Measurements from ENCODE around the gene KLB.
"Not testable (repeated sequence)": the region's sequence is repeated elsewhere in the genome, so short reads cannot be mapped to it uniquely, and the experiment has no call there.

KLB gene

GRCh38 chr4:39406763-39407583, at the start of gene KLB:
TSS of gene KLB (plus strand) at chr4:39406930. CDS start at chr4:39406950, 20 bp downstream.
- no peak for DNase-seq

- DNase-seq, result no peak
These were observed 49.7 kb upstream of the KLB start for GRCh38 chr4:39357002-39357401.

GRCh38 chr4:39360611-39361010, 46.1 kb upstream of the KLB start:
- DNase-seq, result not testable (repeated sequence)

GRCh38 chr4:39362827-39363226, 43.9 kb upstream of the KLB start:
- DNase-seq, result no peak

- DNase-seq, result no peak
These were observed 42.8 kb upstream of the KLB start for GRCh38 chr4:39363773-39364393.

GRCh38 chr4:39365360-39365759, 41.4 kb upstream of the KLB start:
- no peak for DNase-seq

- DNase-seq, result peak; percentile 90
These were observed 40.6 kb upstream of the KLB start, which contains the start of gene RFC1 for GRCh38 chr4:39365830-39366771. TSS of gene RFC1 (minus strand) at chr4:39366362. CDS start at chr4:39366241, 121 bp downstream.

- no peak for DNase-seq
These were observed 39.6 kb upstream of the KLB start for GRCh38 chr4:39367166-39367565.

- no peak for DNase-seq
These were observed 37.4 kb upstream of the KLB start for GRCh38 chr4:39369301-39369700.

- DNase-seq, result not testable (repeated sequence)
These were observed 35.5 kb upstream of the KLB start for GRCh38 chr4:39371209-39371608.

- no peak for DNase-seq
These were observed 31.3 kb upstream of the KLB start for GRCh38 chr4:39375478-39375877.

- no peak for DNase-seq
These were observed 23.0 kb upstream of the KLB start for GRCh38 chr4:39383690-39384089.

- no peak for DNase-seq
These were observed 22.2 kb upstream of the KLB start for GRCh38 chr4:39384563-39384962.

- no peak for DNase-seq
These were observed 16.1 kb upstream of the KLB start for GRCh38 chr4:39390603-39391002.

GRCh38 chr4:39394706-39395105, 12.0 kb upstream of the KLB start:
- DNase-seq, result no peak

- DNase-seq, result not testable (repeated sequence)
These were observed 5.1 kb upstream of the KLB start for GRCh38 chr4:39401640-39402039.

GRCh38 chr4:39407584-39407885, 805 bp downstream of the KLB start:
- DNase-seq, result no peak

GRCh38 chr4:39410415-39410814, 3.7 kb downstream of the KLB start:
- DNase-seq, result no peak

GRCh38 chr4:39411561-39411960, 4.8 kb downstream of the KLB start:
- DNase-seq, result not testable (repeated sequence)

GRCh38 chr4:39415678-39416283, 9.1 kb downstream of the KLB start:
- no peak for DNase-seq

- DNase-seq, result no peak
These were observed 15.5 kb downstream of the KLB start for GRCh38 chr4:39422247-39422646.

GRCh38 chr4:39425297-39425696, 18.6 kb downstream of the KLB start:
- not testable (repeated sequence) for DNase-seq

GRCh38 chr4:39426728-39427127, 20.0 kb downstream of the KLB start:
- no peak for DNase-seq
